ENCODE measurements around the gene RNF2.

RNF2 gene

GRCh38 chr1:185094761-185095160 lies 49.4 kb downstream of the RNF2 start:
- Histone ChIP-seq H2AK5ac (ENCODE audit: low read length, severe bottlenecking) (no peak overlapping the region), H2BK15ac (ENCODE audit: low read depth, poor library complexity, severe bottlenecking) (no peak overlapping the region), H2BK5ac (ENCODE audit: low read depth, low read length, poor library complexity, severe bottlenecking) (no peak overlapping the region), H3K4me1 (ENCODE audit: control insufficient read depth, insufficient read depth, low read depth, low read length) (no peaks in the 10 kb centered on the region), H2AFZ (ENCODE audit: low read depth, low read length) (no peak overlapping the region), H3K9me3 (ENCODE audit: control insufficient read depth, low read length) (no peaks in the 10 kb centered on the region), H3K27ac (ENCODE audit: low read length, poor library complexity, severe bottlenecking) (no peak overlapping the region), H4K8ac (ENCODE audit: low read length) (no peak overlapping the region), H3K4ac (ENCODE audit: low read depth in 1 of 2, low read length in 2 of 2) (no peak overlapping the region), H3K36me3 (ENCODE audit: control insufficient read depth in 1 of 2, insufficient read depth in 2 of 2, low read depth in 1 of 2, low read length in 2 of 2) (peaks cover 6 to 66% of the 10 kb centered on the region in 2 experiments), H2BK12ac (ENCODE audit: low read length in 2 of 2) (no peak overlapping the region), H3K9ac (ENCODE audit: low read length) (no peak overlapping the region), H3K23ac (ENCODE audit: low read length in 2 of 2) (no peak overlapping the region), H3K27me3 (ENCODE audit: control insufficient read depth in 1 of 2, insufficient read depth in 1 of 2, low read length in 2 of 2) (no peaks in the 10 kb centered on the region), H3K4me3 (ENCODE audit: insufficient read depth in 1 of 2, low read depth in 1 of 2, low read length in 2 of 2) (no peak overlapping the region), H2BK120ac (ENCODE audit: low read depth, low read length) (no peak overlapping the region), H3K18ac (ENCODE audit: low read depth in 1 of 2, low read length in 2 of 2) (no peak overlapping the region), H4K91ac (ENCODE audit: low read length) (no peak overlapping the region), H3K79me1 (replicated peaks; ENCODE audit: low read length, poor library complexity, severe bottlenecking) (peaks cover 14% of the 10 kb centered on the region), H3K14ac (ENCODE audit: low read length in 2 of 2) (no peak overlapping the region), H3K4me2 (ENCODE audit: low read length, poor library complexity, severe bottlenecking) (no peak overlapping the region)
- no peak for DNase-seq
- WGBS = 100% methylated on average over 1 of the region's 2 CpGs

- H2BK5ac ChIP-seq (ENCODE audit: low read depth, low read length, poor library complexity, severe bottlenecking) = no peak overlapping the region
- H3K4me2 ChIP-seq (ENCODE audit: low read length, poor library complexity, severe bottlenecking) = no peak overlapping the region
- no peak overlapping the region for H3K4ac ChIP-seq (ENCODE audit: low read depth in 1 of 2, low read length in 2 of 2)
- no peak overlapping the region for H3K27ac ChIP-seq (ENCODE audit: low read length, poor library complexity, severe bottlenecking)
- H3K79me1 ChIP-seq (replicated peaks; ENCODE audit: low read length, poor library complexity, severe bottlenecking) = peaks cover 10% of the 10 kb centered on the region
- H3K4me3 ChIP-seq (ENCODE audit: insufficient read depth in 1 of 2, low read depth in 1 of 2, low read length in 2 of 2) = no peak overlapping the region
- no peak overlapping the region for H4K91ac ChIP-seq (ENCODE audit: low read length)
- H3K9me3 ChIP-seq (ENCODE audit: control insufficient read depth, low read length) = no peaks in the 10 kb centered on the region
- no peak overlapping the region for H4K8ac ChIP-seq (ENCODE audit: low read length)
- H3K27me3 ChIP-seq (ENCODE audit: control insufficient read depth in 1 of 2, insufficient read depth in 1 of 2, low read length in 2 of 2) = no peaks in the 10 kb centered on the region
- no peak overlapping the region for H3K14ac ChIP-seq (ENCODE audit: low read length in 2 of 2)
- no peak overlapping the region for H2AK5ac ChIP-seq (ENCODE audit: low read length, severe bottlenecking)
- no peak overlapping the region for H2BK15ac ChIP-seq (ENCODE audit: low read depth, poor library complexity, severe bottlenecking)
- no peak overlapping the region for H3K23ac ChIP-seq (ENCODE audit: low read length in 2 of 2)
- no peak overlapping the region for H2BK12ac ChIP-seq (ENCODE audit: low read length in 2 of 2)
- no peak overlapping the region for H3K18ac ChIP-seq (ENCODE audit: low read depth in 1 of 2, low read length in 2 of 2)
- no peak overlapping the region for H2BK120ac ChIP-seq (ENCODE audit: low read depth, low read length)
- peaks cover 3 to 71% of the 10 kb centered on the region in 2 experiments for H3K36me3 ChIP-seq (ENCODE audit: control insufficient read depth in 1 of 2, insufficient read depth in 2 of 2, low read depth in 1 of 2, low read length in 2 of 2)
- WGBS = no CpG with 5 or more reads among the region's 2 CpGs
- no peak overlapping the region for H3K9ac ChIP-seq (ENCODE audit: low read length)
- no peak overlapping the region for H2AFZ ChIP-seq (ENCODE audit: low read depth, low read length)
- DNase-seq = no peak
- H3K4me1 ChIP-seq (ENCODE audit: control insufficient read depth, insufficient read depth, low read depth, low read length) = no peaks in the 10 kb centered on the region
Measured at GRCh38 chr1:185096531-185096930, 51.2 kb downstream of the RNF2 start.

GRCh38 chr1:185104083-185104482 lies 58.7 kb downstream of the RNF2 start:
- H2BK15ac ChIP-seq (ENCODE audit: low read depth, poor library complexity, severe bottlenecking) = no peak overlapping the region
- no peak overlapping the region for H3K4me2 ChIP-seq (ENCODE audit: low read length, poor library complexity, severe bottlenecking)
- no peak overlapping the region for H3K27ac ChIP-seq (ENCODE audit: low read length, poor library complexity, severe bottlenecking)
- H3K14ac ChIP-seq (ENCODE audit: low read length in 2 of 2) = no peak overlapping the region
- H3K4me3 ChIP-seq (ENCODE audit: insufficient read depth in 1 of 2, low read depth in 1 of 2, low read length in 2 of 2) = no peak overlapping the region
- no peak overlapping the region for H3K4ac ChIP-seq (ENCODE audit: low read depth in 1 of 2, low read length in 2 of 2)
- no peak overlapping the region for H3K9ac ChIP-seq (ENCODE audit: low read length)
- H2BK5ac ChIP-seq (ENCODE audit: low read depth, low read length, poor library complexity, severe bottlenecking) = no peak overlapping the region
- H3K27me3 ChIP-seq (ENCODE audit: control insufficient read depth in 1 of 2, insufficient read depth in 1 of 2, low read length in 2 of 2) = no peaks in the 10 kb centered on the region
- no peak overlapping the region for H3K18ac ChIP-seq (ENCODE audit: low read depth in 1 of 2, low read length in 2 of 2)
- no peak overlapping the region for H2AK5ac ChIP-seq (ENCODE audit: low read length, severe bottlenecking)
- WGBS = 100% methylated on average over 3 of the region's 3 CpGs
- DNase-seq = no peak
- H3K4me1 ChIP-seq (ENCODE audit: control insufficient read depth, insufficient read depth, low read depth, low read length) = no peaks in the 10 kb centered on the region
- H2BK120ac ChIP-seq (ENCODE audit: low read depth, low read length) = no peak overlapping the region
- H4K8ac ChIP-seq (ENCODE audit: low read length) = no peak overlapping the region
- H3K79me1 ChIP-seq (replicated peaks; ENCODE audit: low read length, poor library complexity, severe bottlenecking) = no peaks in the 10 kb centered on the region
- no peak overlapping the region for H2BK12ac ChIP-seq (ENCODE audit: low read length in 2 of 2)
- peaks cover 33% of the 10 kb centered on the region for H3K9me3 ChIP-seq (ENCODE audit: control insufficient read depth, low read length)
- no peak overlapping the region for H2AFZ ChIP-seq (ENCODE audit: low read depth, low read length)
- H3K23ac ChIP-seq (ENCODE audit: low read length in 2 of 2) = no peak overlapping the region
- peaks cover 0 to 54% of the 10 kb centered on the region in 2 experiments for H3K36me3 ChIP-seq (ENCODE audit: control insufficient read depth in 1 of 2, insufficient read depth in 2 of 2, low read depth in 1 of 2, low read length in 2 of 2)
- no peak overlapping the region for H4K91ac ChIP-seq (ENCODE audit: low read length)

GRCh38 chr1:185105121-185105520 lies 59.8 kb downstream of the RNF2 start:
- H2AK5ac ChIP-seq (ENCODE audit: low read length, severe bottlenecking) = no peak overlapping the region
- H3K14ac ChIP-seq (ENCODE audit: low read length in 2 of 2) = no peak overlapping the region
- H3K4me2 ChIP-seq (ENCODE audit: low read length, poor library complexity, severe bottlenecking) = no peak overlapping the region
- no peak overlapping the region for H2BK120ac ChIP-seq (ENCODE audit: low read depth, low read length)
- H3K9me3 ChIP-seq (ENCODE audit: control insufficient read depth, low read length) = peaks cover 42% of the 10 kb centered on the region
- H3K79me1 ChIP-seq (replicated peaks; ENCODE audit: low read length, poor library complexity, severe bottlenecking) = no peaks in the 10 kb centered on the region
- no CpG with 5 or more reads among the region's 3 CpGs for WGBS
- no peak overlapping the region for H2AFZ ChIP-seq (ENCODE audit: low read depth, low read length)
- no peak overlapping the region for H4K8ac ChIP-seq (ENCODE audit: low read length)
- no peak overlapping the region for H2BK5ac ChIP-seq (ENCODE audit: low read depth, low read length, poor library complexity, severe bottlenecking)
- no peak overlapping the region for H3K27ac ChIP-seq (ENCODE audit: low read length, poor library complexity, severe bottlenecking)
- H3K18ac ChIP-seq (ENCODE audit: low read depth in 1 of 2, low read length in 2 of 2) = no peak overlapping the region
- H2BK15ac ChIP-seq (ENCODE audit: low read depth, poor library complexity, severe bottlenecking) = no peak overlapping the region
- H3K4me3 ChIP-seq (ENCODE audit: insufficient read depth in 1 of 2, low read depth in 1 of 2, low read length in 2 of 2) = no peak overlapping the region
- H3K36me3 ChIP-seq (ENCODE audit: control insufficient read depth in 1 of 2, insufficient read depth in 2 of 2, low read depth in 1 of 2, low read length in 2 of 2) = peaks cover 0 to 44% of the 10 kb centered on the region in 2 experiments
- no peaks in the 10 kb centered on the region for H3K27me3 ChIP-seq (ENCODE audit: control insufficient read depth in 1 of 2, insufficient read depth in 1 of 2, low read length in 2 of 2)
- no peak overlapping the region for H4K91ac ChIP-seq (ENCODE audit: low read length)
- H3K4me1 ChIP-seq (ENCODE audit: control insufficient read depth, insufficient read depth, low read depth, low read length) = no peaks in the 10 kb centered on the region
- no peak overlapping the region for H3K9ac ChIP-seq (ENCODE audit: low read length)
- no peak overlapping the region for H2BK12ac ChIP-seq (ENCODE audit: low read length in 2 of 2)
- H3K23ac ChIP-seq (ENCODE audit: low read length in 2 of 2) = no peak overlapping the region
- no peak overlapping the region for H3K4ac ChIP-seq (ENCODE audit: low read depth in 1 of 2, low read length in 2 of 2)
- no peak for DNase-seq

Measured in mesenchymal stem cell (in vitro differentiated cells and primary cell).